Stimulated activated CD8-positive, alpha-beta memory T cell treated with anti-CD3 and anti-CD28 coated beads, Interleukin-15, amount 100 ng/mL, for 1 hour (primary cell): Measurements from ENCODE around the gene GLTP.
"Not testable (repeated sequence)": the region's sequence is repeated elsewhere in the genome, so short reads cannot be mapped to it uniquely, and the experiment has no call there.

Source experiments
- DNase-seq: peaks from one replicate; pipeline ENCODE4 v3.0.0-alpha.2; 2020; ENCODE audit warnings: low read depth

GLTP gene

GRCh38 chr12:109880043-109880931 is at the start of gene GLTP:
GLTP (minus strand) TSS chr12:109880541; CDS start chr12:109880374, 167 bp downstream.
- DNase-seq = peak; percentile 66

GRCh38 chr12:109929326-109929725 is 49.0 kb upstream of the GLTP start:
- DNase-seq = not testable (repeated sequence)

- DNase-seq = no peak
Observed at GRCh38 chr12:109928058-109928656, 47.8 kb upstream of the GLTP start.

- DNase-seq = no peak
Observed at GRCh38 chr12:109927622-109928021, 47.3 kb upstream of the GLTP start.

- DNase-seq = no peak
Observed at GRCh38 chr12:109926488-109927210, 46.3 kb upstream of the GLTP start.

- DNase-seq = no peak
Observed at GRCh38 chr12:109926016-109926415, 45.7 kb upstream of the GLTP start.

- DNase-seq = no peak
Observed at GRCh38 chr12:109925185-109925840, 45.0 kb upstream of the GLTP start.

GRCh38 chr12:109923481-109924245 is 43.3 kb upstream of the GLTP start:
- DNase-seq = no peak

GRCh38 chr12:109923038-109923437 is 42.7 kb upstream of the GLTP start:
- DNase-seq = no peak

GRCh38 chr12:109921982-109922381 is 41.6 kb upstream of the GLTP start:
- no peak for DNase-seq

GRCh38 chr12:109920261-109920780 is 40.0 kb upstream of the GLTP start:
- no peak for DNase-seq

GRCh38 chr12:109919456-109919855 is 39.1 kb upstream of the GLTP start:
- no peak for DNase-seq

GRCh38 chr12:109916045-109916444 is 35.7 kb upstream of the GLTP start:
- DNase-seq = no peak

- no peak for DNase-seq
Observed at GRCh38 chr12:109915171-109916040, 35.1 kb upstream of the GLTP start.

GRCh38 chr12:109914461-109914860 is 34.1 kb upstream of the GLTP start:
- DNase-seq = no peak

GRCh38 chr12:109912855-109913321 is 32.5 kb upstream of the GLTP start:
- no peak for DNase-seq

GRCh38 chr12:109910969-109911348 is 30.6 kb upstream of the GLTP start:
- DNase-seq = no peak

- DNase-seq = no peak
Observed at GRCh38 chr12:109910254-109910968, 30.1 kb upstream of the GLTP start.

- no peak for DNase-seq
Observed at GRCh38 chr12:109905301-109905700, 25.0 kb upstream of the GLTP start.
